DOHH2 (cell line): ENCODE results near the gene CCDC182.

Source experiments
- H3F3A ChIP-seq: fragments of 200-600 bp; sonication (generic), shearing (Covaris generic); 2 replicates; pipeline ENCODE4 v1.6.0; 2016; ENCODE audit warnings: antibody characterized with exemption, mild to moderate bottlenecking; ENCODE audit not compliant: control insufficient read depth, insufficient read depth
- H3K27ac ChIP-seq: fragments of 200-600 bp; sonication (generic); 2 replicates; pipeline ENCODE4 v1.5.1; 2014; ENCODE audit warnings: low read depth, mild to moderate bottlenecking, low read length, moderate library complexity
- H3K27me3 ChIP-seq: fragments of 200-600 bp; sonication (generic); 2 replicates; pipeline ENCODE4 v1.6.1; 2014; ENCODE audit warnings: mild to moderate bottlenecking, low read length, mixed read lengths; ENCODE audit not compliant: control insufficient read depth
- H3K36me3 ChIP-seq: fragments of 200-600 bp; sonication (generic); 2 replicates; pipeline ENCODE4 v1.6.1; 2014; ENCODE audit warnings: mild to moderate bottlenecking, low read length, moderate library complexity, mixed read lengths; ENCODE audit not compliant: control insufficient read depth
- H3K4me1 ChIP-seq: fragments of 200-600 bp; sonication (generic); 2 replicates; pipeline ENCODE4 v1.6.1; 2014; ENCODE audit warnings: mild to moderate bottlenecking, low read length, mixed read lengths; ENCODE audit not compliant: control insufficient read depth
- H3K4me2 ChIP-seq: fragments of 200-600 bp; sonication (generic); 2 replicates; pipeline ENCODE4 v1.6.0; 2014; ENCODE audit warnings: mild to moderate bottlenecking, low read length, moderate library complexity
- H3K4me3 ChIP-seq: fragments of 200-600 bp; sonication (generic); 2 replicates; pipeline ENCODE4 v1.5.1; 2014; ENCODE audit warnings: mild to moderate bottlenecking, low read length, mixed read lengths
- H3K79me2 ChIP-seq: fragments of 200-600 bp; sonication (generic); 2 replicates; pipeline ENCODE4 v1.6.1; 2014; ENCODE audit warnings: mild to moderate bottlenecking, low read length, mixed read lengths; ENCODE audit not compliant: control insufficient read depth
- H3K9me2 ChIP-seq: fragments of 200-600 bp; sonication (generic); replicated peaks from 2 replicates; pipeline ENCODE4 v1.6.1; 2014; ENCODE audit warnings: mild to moderate bottlenecking, low read length, mixed read lengths; ENCODE audit not compliant: control insufficient read depth
- H3K9me3 ChIP-seq: fragments of 200-600 bp; sonication (generic); 2 replicates; pipeline ENCODE4 v1.6.1; 2014; ENCODE audit warnings: antibody characterized with exemption, low read length, mixed read lengths; ENCODE audit not compliant: control insufficient read depth, insufficient read depth
- H4K20me1 ChIP-seq: fragments of 200-600 bp; sonication (generic); 2 replicates; pipeline ENCODE4 v1.6.0; 2014; ENCODE audit warnings: low read depth, mild to moderate bottlenecking, antibody characterized with exemption, low read length, moderate library complexity; ENCODE audit not compliant: control insufficient read depth, insufficient read depth
- CTCF ChIP-seq: fragments of 200-600 bp; sonication (generic); IDR thresholded peaks from one replicate; pipeline ENCODE4 v1.5.1; 2014; ENCODE audit warnings: antibody characterized with exemption, mild to moderate bottlenecking, low read depth, low read length; ENCODE audit not compliant: poor library complexity, severe bottlenecking
- EZH2phosphoT487 ChIP-seq: fragments of 200-600 bp; sonication (generic); IDR thresholded peaks from 2 replicates; pipeline ENCODE4 v1.6.1; 2017; ENCODE audit warnings: borderline replicate concordance, mild to moderate bottlenecking, antibody characterized with exemption, low read length, moderate library complexity, mixed read lengths

CCDC182 gene

DNA sequence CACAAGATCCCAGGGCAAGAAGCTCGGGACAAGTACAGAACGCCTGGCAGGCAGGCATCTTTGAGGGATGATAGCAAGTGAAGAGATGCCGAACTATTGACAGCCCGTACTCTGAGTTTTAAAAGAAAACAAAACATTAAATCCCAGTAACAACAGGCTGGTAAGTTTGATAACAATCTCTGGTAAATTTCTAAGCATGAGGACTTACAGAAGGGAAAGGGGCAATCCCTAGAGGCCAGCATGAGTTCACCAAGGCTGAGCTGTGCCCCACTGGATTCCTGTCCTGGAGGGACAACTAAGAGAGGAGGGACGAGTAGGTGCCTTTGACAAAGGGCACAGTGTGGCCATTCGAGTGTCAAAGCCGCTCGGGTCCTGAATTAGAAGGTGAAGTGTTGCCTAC is 26.2 kb downstream of the CCDC182 start:
- Histone ChIP-seq H3K27me3 (peaks cover 20% of the 10 kb centered on the region), H3K4me2 (no peak overlapping the region), H3K9me2 (no peaks in the 10 kb centered on the region), H3K27ac (no peak overlapping the region), H3K4me3 (no peak overlapping the region), H3K79me2 (no peaks in the 10 kb centered on the region), H4K20me1 (no peaks in the 10 kb centered on the region), H3K9me3 (no peaks in the 10 kb centered on the region), H3F3A (no peaks in the 10 kb centered on the region), H3K36me3 (no peaks in the 10 kb centered on the region), H3K4me1 (peaks cover 7% of the 10 kb centered on the region)
- no peak for TF ChIP-seq CTCF
- TF ChIP-seq EZH2phosphoT487: no peak

DNA sequence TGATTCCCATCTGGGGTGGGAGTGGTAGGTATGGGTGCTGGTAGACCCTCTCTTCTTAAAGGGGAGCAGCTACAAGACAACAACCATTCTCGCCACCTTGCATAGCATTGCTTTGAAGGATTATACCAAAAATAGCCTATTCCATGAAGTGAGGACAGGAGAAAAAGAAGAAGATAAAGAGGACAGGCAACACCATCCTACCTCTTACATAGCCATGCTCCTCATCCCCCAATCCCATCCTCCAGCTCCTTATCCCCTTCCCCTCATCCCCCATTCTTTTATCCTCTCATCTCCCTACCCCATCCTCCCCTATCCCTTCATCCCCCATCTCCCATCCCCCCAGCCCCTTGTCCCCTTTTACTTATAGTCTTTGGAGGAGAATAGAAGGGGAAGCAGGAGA is 29.1 kb downstream of the CCDC182 start:
- TF ChIP-seq CTCF: no peak
- no peak for TF ChIP-seq EZH2phosphoT487
- H3K36me3 ChIP-seq: no peaks in the 10 kb centered on the region

GRCh38 chr17:57714665-57715180 is 30.4 kb downstream of the CCDC182 start:
- Histone ChIP-seq H3K27me3 (peaks cover 38% of the 10 kb centered on the region), H3K27ac (no peak overlapping the region), H3K36me3 (no peaks in the 10 kb centered on the region), H3K9me2 (no peaks in the 10 kb centered on the region), H3K9me3 (no peaks in the 10 kb centered on the region), H3K4me3 (no peak overlapping the region), H3K4me2 (no peak overlapping the region), H4K20me1 (no peaks in the 10 kb centered on the region), H3K79me2 (no peaks in the 10 kb centered on the region), H3F3A (no peaks in the 10 kb centered on the region), H3K4me1 (no peaks in the 10 kb centered on the region)
- no peak for TF ChIP-seq EZH2phosphoT487
- TF ChIP-seq CTCF: no peak

More for the DNA sequence above, 29.1 kb downstream of the CCDC182 start:
- Histone ChIP-seq H3K9me3 (no peaks in the 10 kb centered on the region), H3K79me2 (no peaks in the 10 kb centered on the region), H3K4me3 (no peak overlapping the region), H3F3A (no peaks in the 10 kb centered on the region), H3K9me2 (no peaks in the 10 kb centered on the region), H4K20me1 (no peaks in the 10 kb centered on the region), H3K27ac (no peak overlapping the region), H3K27me3 (peaks cover 38% of the 10 kb centered on the region), H3K4me1 (no peaks in the 10 kb centered on the region), H3K4me2 (no peak overlapping the region)

GRCh38 chr17:57713140-57713539 is 32.0 kb downstream of the CCDC182 start:
- TF ChIP-seq EZH2phosphoT487 (no peak), CTCF (no peak)
- Histone ChIP-seq H4K20me1 (no peaks in the 10 kb centered on the region), H3K79me2 (no peaks in the 10 kb centered on the region), H3K4me1 (no peaks in the 10 kb centered on the region), H3F3A (no peaks in the 10 kb centered on the region), H3K27me3 (peaks cover 40% of the 10 kb centered on the region), H3K4me2 (no peak overlapping the region), H3K4me3 (no peak overlapping the region), H3K36me3 (no peaks in the 10 kb centered on the region), H3K9me3 (no peaks in the 10 kb centered on the region), H3K9me2 (no peaks in the 10 kb centered on the region), H3K27ac (no peak overlapping the region)
